Muscle of leg (tissue), 16 donors: ENCODE data around the gene TET3. TPM values are rescaled to one million over a fixed set of nuclear protein-coding genes. Genes with fewer than 3 reads are reported as not detected.
"Not testable (repeated sequence)": the region's sequence is repeated elsewhere in the genome, so short reads cannot be mapped to it uniquely, and the experiment has no call there.

Experiments used
- DNase-seq: peaks from one replicate; pipeline ENCODE4 v3.0.0; 2013
- H3K27ac ChIP-seq: one replicate; pipeline ENCODE4 v1.5.1; 2013; ENCODE audit warnings: mild to moderate bottlenecking, low read length, control low read depth
- H3K27me3 ChIP-seq: one replicate; pipeline ENCODE4 v1.6.1; 2013; ENCODE audit warnings: low read length; ENCODE audit not compliant: control insufficient read depth, insufficient read depth
- H3K36me3 ChIP-seq: one replicate; pipeline ENCODE4 v1.6.1; 2013; ENCODE audit warnings: low read length; ENCODE audit not compliant: control insufficient read depth, insufficient read depth
- H3K4me1 ChIP-seq: one replicate; pipeline ENCODE4 v1.6.1; 2013; ENCODE audit warnings: low read length; ENCODE audit not compliant: control insufficient read depth, insufficient read depth
- H3K4me3 ChIP-seq: one replicate; pipeline ENCODE4 v1.5.1; 2013; ENCODE audit warnings: low read length, control low read depth
- H3K9me3 ChIP-seq: replicated peaks from 2 replicates; pipeline ENCODE4 v1.6.1; 2013; ENCODE audit warnings: low read depth, low read length; ENCODE audit not compliant: control insufficient read depth
- WGBS: methylation state at CpG from one replicate; pipeline ENCODE4 v1.1.5; 2013; ENCODE audit warnings: missing lambda C conversion rate; ENCODE audit not compliant: insufficient coverage; 5-methylcytosine and 5-hydroxymethylcytosine counted together
- long read RNA-seq, 11 donors: transcript quantifications; one replicate each; lab custom pipeline, GENCODE V29; 2026
- polyA plus RNA-seq, 8 donors: library from polyadenylated mRNA; unstranded; fragments of 120-200 nt; gene quantifications; one replicate each; pipeline versions ENCODE4 v1.2.1 to v1.2.3, GENCODE V29; 2013; ENCODE audit warnings: inconsistent platforms in 1 of 8, low replicate concordance in 1 of 8; ENCODE audit not compliant: insufficient read length in 8 of 8, insufficient read depth in 1 of 8
- total RNA-seq: library from RNA; stranded (reverse); fragments of 120-200 nt; gene quantifications from one replicate; pipeline ENCODE4 v1.2.4, GENCODE V29; 2013

The TET3 gene
- total RNA-seq = 5.5 TPM
- 10 to 100 TPM in 1 of 8 donors, 1 to 10 TPM in 7; 6.5 to 10.9 (median 8.4) TPM for polyA plus RNA-seq
- long read RNA-seq, donor 1, partial matches to known transcripts = 5 of 5 reads
- long read RNA-seq, donor 1, other reads (novel, unspliced or antisense) = 0 of 5 reads
- long read RNA-seq, donor 2 = 0 reads
- long read RNA-seq, donor 3 = 0 reads
- long read RNA-seq, donor 4, partial matches to known transcripts = 5 of 5 reads
- long read RNA-seq, donor 4, other reads (novel, unspliced or antisense) = 0 of 5 reads
- long read RNA-seq, donor 5 = 0 reads
- long read RNA-seq, donor 6, partial matches to known transcripts = 6 of 6 reads
- long read RNA-seq, donor 6, other reads (novel, unspliced or antisense) = 0 of 6 reads
- long read RNA-seq, donor 7 = 0 reads
- long read RNA-seq, donor 8 = 0 reads
- long read RNA-seq, donor 9 = 0 reads
- long read RNA-seq, donor 10 = 0 reads
- long read RNA-seq, donor 11 = 0 reads

DNA sequence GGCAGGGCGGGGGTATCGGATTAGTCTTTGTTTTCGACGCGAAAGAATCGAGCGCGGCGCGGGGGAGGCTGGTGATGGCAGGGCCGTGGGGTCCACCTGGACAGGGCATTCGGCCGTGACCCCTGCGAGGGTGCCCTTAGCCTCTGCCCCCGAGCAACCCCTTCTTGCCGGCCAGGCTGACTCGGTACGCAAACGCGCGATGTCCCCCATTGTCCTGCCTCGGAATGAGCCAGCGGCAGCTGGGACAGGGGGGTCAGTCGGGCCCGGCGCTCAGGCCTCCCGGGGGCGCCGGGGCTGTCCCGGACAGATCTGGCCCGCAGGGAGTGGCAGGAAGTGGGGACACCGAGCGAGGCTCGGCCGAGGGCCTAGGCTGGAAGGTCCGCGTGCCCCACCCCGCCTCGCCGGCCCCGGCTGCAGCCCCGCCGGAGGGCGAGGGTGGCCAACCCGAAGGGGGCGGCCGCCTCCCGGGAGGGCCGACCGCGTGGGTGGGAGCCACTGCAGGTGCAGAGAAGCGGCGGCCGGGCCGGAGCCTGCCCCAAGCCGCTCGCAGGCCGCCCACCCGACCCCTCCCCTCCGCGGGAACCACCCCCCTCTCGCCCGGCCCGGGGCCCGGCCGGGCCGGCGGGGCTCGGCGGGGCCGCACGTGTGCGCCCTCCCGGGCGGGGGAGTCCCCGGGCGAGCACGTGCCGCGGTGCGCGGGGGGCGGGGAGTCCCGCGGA is at the start of gene TET3:
Gene TET3 (plus strand): TSS at position 708 of the 719 bp plus-strand sequence. CDS start 1,494 bp downstream, outside the sequence.
- peaks cover 30% of the 10 kb centered on the region for H3K27me3 ChIP-seq
- H3K4me1 ChIP-seq = peaks cover 60% of the 10 kb centered on the region
- peak within 1 kb of the TSS; percentile 47 for H3K27ac ChIP-seq
- H3K36me3 ChIP-seq = peaks cover 12% of the 10 kb centered on the region
- H3K9me3 ChIP-seq = no peaks in the 10 kb centered on the region
- WGBS = under 1% methylated on average over 85 of the region's 85 CpGs
- H3K4me3 ChIP-seq = peak within 1 kb of the TSS; percentile 69
- DNase-seq = peak; percentile 68

DNA sequence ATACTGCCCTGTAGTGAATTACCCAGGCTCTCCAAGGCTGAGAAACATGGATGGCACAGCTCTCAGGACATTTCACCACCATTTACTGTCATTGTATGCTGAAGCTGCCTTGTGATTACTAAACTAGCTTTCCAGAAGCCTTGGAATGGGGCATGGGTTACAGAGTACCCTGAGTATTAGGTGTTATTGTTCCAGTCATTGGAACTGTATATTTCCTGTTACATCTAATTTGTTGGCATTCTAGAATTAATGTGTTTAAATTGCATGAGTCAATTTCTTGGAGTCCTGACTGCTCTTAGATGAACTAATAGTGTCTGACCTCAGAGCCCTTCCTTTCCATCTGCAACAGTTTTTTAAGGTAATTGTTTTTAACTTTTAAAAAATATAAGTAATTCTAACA is 49.1 kb upstream of the TET3 start:
- no peak for DNase-seq

DNA sequence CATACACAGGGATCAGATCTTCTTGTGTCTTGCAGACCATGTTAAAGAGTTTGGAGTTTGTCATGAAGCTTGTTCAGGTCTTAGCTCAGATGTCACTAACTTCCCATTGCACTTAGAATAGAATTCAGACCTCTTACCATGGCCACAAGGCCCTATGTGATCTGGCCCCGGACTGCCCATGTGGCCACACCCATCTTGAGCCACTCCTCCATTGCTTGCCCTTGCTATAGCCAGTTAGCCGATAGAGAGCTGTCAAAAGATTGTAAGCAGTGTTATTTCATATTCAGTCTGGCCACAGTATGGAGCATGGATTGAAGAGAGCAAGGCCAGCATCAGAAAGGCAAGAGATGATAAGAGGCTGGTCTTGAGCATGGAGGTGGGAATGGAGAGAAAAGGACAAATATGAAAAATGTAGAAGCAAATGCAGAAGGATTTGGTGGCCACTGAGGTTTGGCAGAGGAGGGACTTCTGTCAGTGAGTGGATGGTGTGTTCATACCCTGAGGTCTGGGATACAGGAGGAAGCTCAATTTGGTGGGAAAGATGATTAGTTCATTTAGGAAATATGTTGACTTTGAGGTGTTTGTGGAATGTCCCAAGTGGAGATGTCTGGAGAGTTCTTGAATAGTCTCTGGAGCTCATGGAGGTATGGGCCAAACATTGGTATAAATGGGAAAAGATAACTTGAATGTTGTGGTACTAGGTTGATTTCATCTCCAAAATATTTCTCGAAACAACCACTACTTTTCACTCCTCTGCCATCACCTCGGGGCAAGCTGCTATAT is 47.4 kb upstream of the TET3 start:
- no peak for DNase-seq
- Histone ChIP-seq H3K27ac (no peak overlapping the region), H3K4me1 (no peaks in the 10 kb centered on the region), H3K36me3 (peaks cover 29% of the 10 kb centered on the region), H3K27me3 (no peaks in the 10 kb centered on the region), H3K4me3 (no peak overlapping the region), H3K9me3 (no peaks in the 10 kb centered on the region)
- WGBS = 100% methylated on average over 2 of the region's 4 CpGs

More for the DNA sequence above, 49.1 kb upstream of the TET3 start:
- no peaks in the 10 kb centered on the region for H3K27me3 ChIP-seq
- no peaks in the 10 kb centered on the region for H3K9me3 ChIP-seq
- no peak overlapping the region for H3K27ac ChIP-seq
- no peaks in the 10 kb centered on the region for H3K4me1 ChIP-seq
- peaks cover 28% of the 10 kb centered on the region for H3K36me3 ChIP-seq
- H3K4me3 ChIP-seq = no peak overlapping the region

DNA sequence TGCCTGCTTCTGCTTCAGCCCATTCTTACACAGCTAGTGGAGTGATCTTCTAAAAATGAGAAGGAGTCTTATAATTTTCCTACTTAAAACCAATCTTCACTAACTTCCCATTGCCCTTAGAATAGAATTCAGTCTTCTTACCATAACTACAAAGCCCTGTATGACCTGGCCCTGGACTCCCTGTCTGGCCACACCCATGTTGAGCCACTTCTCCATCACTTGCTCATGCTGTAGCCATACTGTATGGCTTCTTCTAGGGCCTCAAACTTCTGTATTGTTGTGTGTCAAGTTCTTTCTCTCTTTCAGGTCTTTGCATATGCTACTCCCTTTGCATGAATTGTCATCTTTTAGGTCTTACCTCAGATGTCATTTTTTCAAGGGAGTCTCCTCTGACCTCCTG is 46.8 kb upstream of the TET3 start:
- no peaks in the 10 kb centered on the region for H3K27me3 ChIP-seq
- no peak overlapping the region for H3K27ac ChIP-seq
- H3K4me1 ChIP-seq = no peaks in the 10 kb centered on the region
- H3K4me3 ChIP-seq = no peak overlapping the region
- peaks cover 25% of the 10 kb centered on the region for H3K36me3 ChIP-seq
- no peak for DNase-seq
- no peaks in the 10 kb centered on the region for H3K9me3 ChIP-seq

DNA sequence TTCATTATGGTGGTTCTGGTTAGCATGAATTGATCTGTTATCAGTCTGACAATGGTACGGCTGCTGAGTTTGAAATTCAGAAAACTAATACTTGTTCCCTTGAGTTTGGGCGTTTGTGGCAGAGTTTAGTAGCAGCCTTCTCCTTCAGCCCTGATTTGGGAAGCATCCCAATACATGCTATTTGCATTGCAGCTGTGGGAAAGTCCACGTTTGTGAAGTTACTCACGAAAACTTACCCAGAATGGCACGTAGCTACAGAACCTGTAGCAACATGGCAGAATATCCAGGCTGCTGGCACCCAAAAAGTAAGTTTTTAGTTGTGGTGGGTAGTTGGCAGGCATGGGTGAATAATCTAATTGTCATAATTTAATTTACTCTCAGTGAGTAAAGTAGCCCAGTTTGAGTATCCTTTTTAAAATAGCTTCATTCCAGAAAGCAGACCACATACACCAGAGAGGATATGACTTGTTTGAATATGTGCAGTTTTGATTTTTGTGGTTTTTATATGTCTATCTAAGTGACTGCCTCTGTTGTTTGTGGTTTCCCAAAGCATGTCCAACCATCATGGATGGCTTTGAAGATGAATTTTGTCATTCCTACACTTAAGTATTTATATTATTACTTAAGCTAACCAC is 45.9 kb upstream of the TET3 start:
- Histone ChIP-seq H3K9me3 (no peaks in the 10 kb centered on the region), H3K27me3 (no peaks in the 10 kb centered on the region), H3K4me1 (no peaks in the 10 kb centered on the region), H3K36me3 (peaks cover 23% of the 10 kb centered on the region), H3K27ac (no peak overlapping the region), H3K4me3 (no peak overlapping the region)
- 88% methylated on average over 4 of the region's 5 CpGs for WGBS
- no peak for DNase-seq

DNA sequence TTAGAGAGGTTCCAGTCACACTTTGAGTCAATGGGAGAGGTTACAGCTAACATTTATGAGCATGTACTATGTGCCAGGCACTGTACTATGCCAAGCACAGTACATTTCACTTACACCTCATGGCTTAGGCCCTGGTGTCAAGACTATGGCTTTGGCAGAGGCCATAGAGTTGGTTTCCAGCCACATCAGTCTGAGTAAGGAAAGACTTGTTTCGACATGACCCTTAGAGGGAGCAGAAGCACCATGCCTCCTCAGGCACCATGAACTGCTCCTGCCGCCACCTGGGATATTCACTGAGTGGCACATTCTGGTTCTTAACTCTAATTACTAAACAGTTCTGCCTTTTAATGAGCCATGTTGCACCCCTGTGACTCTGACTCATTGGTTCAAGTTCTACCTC is 45.3 kb upstream of the TET3 start:
- Histone ChIP-seq H3K36me3 (peaks cover 24% of the 10 kb centered on the region), H3K27ac (no peak overlapping the region)
- WGBS = 100% methylated on average over 2 of the region's 2 CpGs

DNA sequence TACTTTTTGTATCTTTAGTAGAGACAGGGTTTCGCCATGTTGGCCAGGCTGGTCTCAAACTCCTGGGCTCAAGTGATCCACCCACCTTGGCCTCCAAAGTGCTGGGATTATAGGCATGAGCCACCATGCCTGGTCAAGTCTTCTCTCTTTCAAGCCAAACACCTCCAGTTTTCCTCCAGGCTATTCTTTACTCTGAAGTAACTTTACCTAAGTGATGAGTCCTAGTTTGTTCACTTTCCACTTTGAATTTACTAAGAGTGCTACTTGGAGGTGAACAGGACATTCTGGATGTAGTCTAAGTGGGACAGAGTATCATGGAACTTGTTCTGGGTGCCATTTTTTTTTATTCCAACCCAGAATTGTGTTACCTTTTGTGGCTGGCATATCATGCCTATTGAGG is 44.6 kb upstream of the TET3 start:
- not testable (repeated sequence) for DNase-seq

More for the DNA sequence above, 45.3 kb upstream of the TET3 start:
- H3K4me3 ChIP-seq = no peak overlapping the region
- H3K4me1 ChIP-seq = no peaks in the 10 kb centered on the region
- DNase-seq = no peak
- H3K9me3 ChIP-seq = no peaks in the 10 kb centered on the region
- H3K27me3 ChIP-seq = no peaks in the 10 kb centered on the region

DNA sequence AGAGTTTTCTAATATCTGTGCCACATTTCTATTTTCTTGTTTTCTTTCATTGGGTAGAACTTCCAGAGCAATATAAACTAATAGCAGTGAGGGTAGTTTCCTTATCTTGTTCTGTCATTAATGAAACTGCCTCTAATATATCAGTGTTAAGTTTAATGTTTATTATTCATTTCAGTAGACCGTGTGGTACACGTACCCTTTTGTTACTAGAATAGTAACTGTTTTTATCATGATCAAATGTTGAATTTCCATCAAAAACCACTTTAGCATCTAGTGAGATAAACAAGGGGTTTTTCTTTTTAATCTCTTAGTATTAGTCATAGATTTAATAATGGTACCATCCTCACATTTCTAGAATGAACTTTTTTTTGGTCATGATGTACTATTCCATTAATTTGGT is 42.0 kb upstream of the TET3 start:
- no peaks in the 10 kb centered on the region for H3K4me1 ChIP-seq
- no CpG with 5 or more reads among the region's 2 CpGs for WGBS
- H3K4me3 ChIP-seq = no peak overlapping the region
- H3K27me3 ChIP-seq = no peaks in the 10 kb centered on the region
- no peaks in the 10 kb centered on the region for H3K9me3 ChIP-seq
- DNase-seq = no peak
- H3K27ac ChIP-seq = no peak overlapping the region
- peaks cover 26% of the 10 kb centered on the region for H3K36me3 ChIP-seq

More for the DNA sequence above, 44.6 kb upstream of the TET3 start:
- not testable (repeated sequence) for H3K4me3 ChIP-seq, H3K4me1 ChIP-seq, H3K9me3 ChIP-seq, H3K27me3 ChIP-seq, H3K27ac ChIP-seq
- 100% methylated on average over 1 of the region's 1 CpG for WGBS
- peaks cover 29% of the 10 kb centered on the region for H3K36me3 ChIP-seq

DNA sequence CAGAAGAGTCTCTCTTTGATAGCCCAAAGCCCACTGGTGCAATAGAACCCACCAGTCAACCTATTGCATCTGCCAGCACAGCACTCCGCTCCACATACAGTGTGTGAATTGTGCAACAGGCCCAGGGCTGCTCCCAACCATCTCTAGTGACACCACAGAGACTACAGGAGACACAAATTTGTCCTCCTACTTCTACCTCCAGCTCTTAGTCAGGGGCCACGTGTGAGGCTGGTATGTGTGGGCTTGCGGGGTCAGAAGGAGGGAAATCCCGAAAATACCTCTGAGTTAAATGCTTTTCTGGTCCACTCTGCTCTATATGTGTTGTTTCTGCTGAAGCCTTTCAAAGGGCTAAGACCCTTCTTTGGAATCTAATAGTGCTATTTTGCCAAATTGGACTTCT is 40.0 kb upstream of the TET3 start:
- no peak overlapping the region for H3K27ac ChIP-seq
- peaks cover 32% of the 10 kb centered on the region for H3K36me3 ChIP-seq
- H3K4me3 ChIP-seq = no peak overlapping the region
- no peaks in the 10 kb centered on the region for H3K4me1 ChIP-seq
- H3K9me3 ChIP-seq = no peaks in the 10 kb centered on the region
- DNase-seq = no peak
- no peaks in the 10 kb centered on the region for H3K27me3 ChIP-seq
- 100% methylated on average over 1 of the region's 4 CpGs for WGBS
